Loucy (cell line): ENCODE measurements around the gene ARL13B.

Source experiments
- H2AFZ ChIP-seq: fragments of 200-600 bp; sonication (generic); 2 replicates; pipeline ENCODE4 v1.6.0; 2016; ENCODE audit warnings: antibody characterized with exemption, mild to moderate bottlenecking, low read length, moderate library complexity
- H3F3A ChIP-seq: fragments of 200-600 bp; 2 replicates; pipeline ENCODE4 v1.6.0; 2016; ENCODE audit warnings: antibody characterized with exemption, low read depth, mild to moderate bottlenecking
- H3K27me3 ChIP-seq: fragments of 200-600 bp; sonication (generic); 2 replicates; pipeline ENCODE4 v1.6.1; 2014; ENCODE audit warnings: low read length, mild to moderate bottlenecking; ENCODE audit not compliant: insufficient read depth, poor library complexity, severe bottlenecking
- H3K36me3 ChIP-seq: fragments of 200-600 bp; sonication (generic); 2 replicates; pipeline ENCODE4 v1.6.1; 2016; ENCODE audit warnings: low read length; ENCODE audit not compliant: insufficient read depth
- H3K4me1 ChIP-seq: fragments of 200-600 bp; sonication (generic); 2 replicates; pipeline ENCODE4 v1.5.1; 2014; ENCODE audit warnings: low read length, mild to moderate bottlenecking; ENCODE audit not compliant: insufficient read depth, poor library complexity, severe bottlenecking
- H3K4me2 ChIP-seq: fragments of 200-600 bp; sonication (generic); 2 replicates; pipeline ENCODE4 v1.6.0; 2014; ENCODE audit warnings: antibody characterized with exemption, low read length, low read depth, mild to moderate bottlenecking; ENCODE audit not compliant: poor library complexity, severe bottlenecking
- H3K4me3 ChIP-seq: fragments of 200-600 bp; sonication (generic); 2 replicates; pipeline ENCODE4 v1.5.1; 2014; ENCODE audit warnings: low read length, mild to moderate bottlenecking, mixed read lengths; ENCODE audit not compliant: poor library complexity, severe bottlenecking
- H3K79me2 ChIP-seq: fragments of 200-600 bp; sonication (generic); 2 replicates; pipeline ENCODE4 v1.6.1; 2014; ENCODE audit warnings: low read length; ENCODE audit not compliant: insufficient read depth
- H3K9ac ChIP-seq: fragments of 200-600 bp; sonication (generic); 2 replicates; pipeline ENCODE4 v1.6.0; 2014; ENCODE audit warnings: mild to moderate bottlenecking, low read depth, low read length, moderate library complexity; ENCODE audit not compliant: poor library complexity, severe bottlenecking
- H3K9me2 ChIP-seq: fragments of 200-600 bp; sonication (generic); replicated peaks from 2 replicates; pipeline ENCODE4 v1.6.1; 2016; ENCODE audit warnings: low read depth, low read length, mixed read lengths
- H3K9me3 ChIP-seq: fragments of 200-600 bp; sonication (generic); 2 replicates; pipeline ENCODE4 v1.6.1; 2014; ENCODE audit warnings: mild to moderate bottlenecking, antibody characterized with exemption, low read length, low read depth; ENCODE audit not compliant: insufficient read depth
- H4K20me1 ChIP-seq: fragments of 200-600 bp; sonication (generic); 2 replicates; pipeline ENCODE4 v1.6.0; 2014; ENCODE audit warnings: antibody characterized with exemption, low read length, mild to moderate bottlenecking; ENCODE audit not compliant: insufficient read depth, poor library complexity, severe bottlenecking
- CTCF ChIP-seq: fragments of 200-600 bp; sonication (generic); conservative IDR thresholded peaks from 2 replicates; pipeline ENCODE4 v1.5.1; 2014; ENCODE audit warnings: mild to moderate bottlenecking, antibody characterized with exemption, low read length
- EZH2phosphoT487 ChIP-seq: fragments of 200-600 bp; IDR thresholded peaks from 2 replicates; pipeline ENCODE4 v1.6.1; 2018; ENCODE audit warnings: antibody characterized with exemption, mild to moderate bottlenecking, moderate library complexity, borderline replicate concordance

The ARL13B gene

GRCh38 chr3:94099311-94099710, 119.4 kb downstream of the ARL13B start:
- TF ChIP-seq EZH2phosphoT487, result no peak
- TF ChIP-seq CTCF, result no peak
- no peak overlapping the region for H3K4me2 ChIP-seq
- peaks cover 3% of the 10 kb centered on the region for H3K4me1 ChIP-seq
- no peaks in the 10 kb centered on the region for H3K79me2 ChIP-seq
- no peaks in the 10 kb centered on the region for H3K9me3 ChIP-seq
- no peak overlapping the region for H3K4me3 ChIP-seq
- H3K27me3 ChIP-seq, result no peaks in the 10 kb centered on the region
- no peaks in the 10 kb centered on the region for H3K9me2 ChIP-seq
- no peak overlapping the region for H2AFZ ChIP-seq
- H3F3A ChIP-seq, result no peaks in the 10 kb centered on the region
- H3K36me3 ChIP-seq, result peaks cover 44% of the 10 kb centered on the region; the same call in 1 of the 2 replicates
- H3K9ac ChIP-seq, result no peak overlapping the region
- H4K20me1 ChIP-seq, result no peaks in the 10 kb centered on the region

DNA sequence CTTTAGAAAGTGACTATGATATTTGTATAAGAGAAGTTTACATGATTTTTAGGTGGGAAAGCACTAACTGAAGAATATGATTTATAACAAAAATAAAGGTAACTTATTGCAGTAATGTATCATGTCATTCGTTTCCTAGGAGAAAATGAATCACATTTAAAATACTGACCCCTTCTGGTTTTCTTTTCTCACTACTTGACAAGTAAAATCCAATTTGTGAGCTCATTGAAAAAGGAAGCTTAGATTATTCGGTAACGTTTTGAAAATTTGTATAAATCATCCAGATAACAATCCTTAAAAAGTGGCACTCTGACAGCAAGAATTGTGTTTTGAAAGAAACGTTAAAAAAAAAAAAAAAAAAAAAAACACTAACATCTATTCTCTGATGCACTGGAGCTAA, 121.9 kb downstream of the ARL13B start:
- Histone ChIP-seq H3K9ac (no peak overlapping the region), H3K9me2 (no peaks in the 10 kb centered on the region), H3K4me1 (peaks cover 3% of the 10 kb centered on the region), H3K36me3 (peaks cover 29% of the 10 kb centered on the region; the same call in 1 of the 2 replicates), H3K79me2 (no peaks in the 10 kb centered on the region), H2AFZ (no peak overlapping the region), H3K4me2 (no peak overlapping the region), H4K20me1 (no peaks in the 10 kb centered on the region), H3K4me3 (no peak overlapping the region), H3F3A (no peaks in the 10 kb centered on the region), H3K9me3 (no peaks in the 10 kb centered on the region), H3K27me3 (no peaks in the 10 kb centered on the region)
- TF ChIP-seq CTCF (peak; percentile 47), EZH2phosphoT487 (no peak)
